ENCODE data around the gene METRNL.
A peak's percentile ranks its signal among the peaks of the same experiment; 100 is the strongest.
"Not testable (repeated sequence)": the region's sequence is repeated elsewhere in the genome, so short reads cannot be mapped to it uniquely, and the experiment has no call there.

The METRNL gene, protein sequence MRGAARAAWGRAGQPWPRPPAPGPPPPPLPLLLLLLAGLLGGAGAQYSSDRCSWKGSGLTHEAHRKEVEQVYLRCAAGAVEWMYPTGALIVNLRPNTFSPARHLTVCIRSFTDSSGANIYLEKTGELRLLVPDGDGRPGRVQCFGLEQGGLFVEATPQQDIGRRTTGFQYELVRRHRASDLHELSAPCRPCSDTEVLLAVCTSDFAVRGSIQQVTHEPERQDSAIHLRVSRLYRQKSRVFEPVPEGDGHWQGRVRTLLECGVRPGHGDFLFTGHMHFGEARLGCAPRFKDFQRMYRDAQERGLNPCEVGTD

DNA sequence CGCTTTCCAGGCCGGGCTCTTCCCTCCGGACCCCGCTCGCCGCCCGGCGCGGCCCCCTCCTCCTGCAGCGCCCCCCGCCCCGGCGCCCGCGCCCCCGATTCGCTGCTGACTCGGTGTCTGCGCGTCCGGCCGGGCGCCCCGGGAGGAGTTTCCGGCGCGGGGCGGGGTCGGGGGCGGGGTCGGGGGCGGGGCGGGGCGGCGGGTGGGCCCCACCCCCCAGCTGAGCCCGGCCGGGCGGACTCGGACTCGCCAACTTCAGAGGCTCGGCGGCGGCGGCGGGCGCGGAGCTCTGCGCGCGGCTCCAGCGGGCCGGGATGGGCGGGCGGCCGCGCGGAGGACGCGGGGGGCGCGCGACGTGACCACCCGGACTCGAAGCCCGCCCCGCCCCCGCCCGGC, at the start of gene METRNL:
METRNL (plus strand) TSS at position 258 of the 396 bp plus-strand sequence. CDS start 207 bp downstream, outside the sequence.
- peak; percentile 32 for DNase-seq

DNA sequence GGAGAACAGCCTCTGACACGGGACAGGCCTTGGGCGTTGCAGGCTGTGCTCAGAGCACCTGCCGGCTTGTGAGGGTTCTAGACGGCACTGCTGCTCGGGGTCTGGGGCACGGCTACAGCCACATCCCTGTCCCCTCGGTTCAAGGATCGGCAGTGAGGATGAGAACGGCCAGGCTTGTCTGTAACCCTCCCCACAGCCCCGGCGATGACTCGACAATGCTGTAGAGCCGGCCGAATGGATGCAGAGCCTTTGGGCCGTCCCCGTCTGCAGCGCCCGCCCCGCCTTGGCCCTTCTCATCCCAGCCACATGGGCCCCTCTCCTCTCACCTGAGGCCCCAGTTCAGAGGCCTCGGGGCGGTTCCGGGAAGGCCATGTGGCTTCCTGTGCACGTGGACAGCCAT, 49.0 kb upstream of the METRNL start:
- no peak for DNase-seq

DNA sequence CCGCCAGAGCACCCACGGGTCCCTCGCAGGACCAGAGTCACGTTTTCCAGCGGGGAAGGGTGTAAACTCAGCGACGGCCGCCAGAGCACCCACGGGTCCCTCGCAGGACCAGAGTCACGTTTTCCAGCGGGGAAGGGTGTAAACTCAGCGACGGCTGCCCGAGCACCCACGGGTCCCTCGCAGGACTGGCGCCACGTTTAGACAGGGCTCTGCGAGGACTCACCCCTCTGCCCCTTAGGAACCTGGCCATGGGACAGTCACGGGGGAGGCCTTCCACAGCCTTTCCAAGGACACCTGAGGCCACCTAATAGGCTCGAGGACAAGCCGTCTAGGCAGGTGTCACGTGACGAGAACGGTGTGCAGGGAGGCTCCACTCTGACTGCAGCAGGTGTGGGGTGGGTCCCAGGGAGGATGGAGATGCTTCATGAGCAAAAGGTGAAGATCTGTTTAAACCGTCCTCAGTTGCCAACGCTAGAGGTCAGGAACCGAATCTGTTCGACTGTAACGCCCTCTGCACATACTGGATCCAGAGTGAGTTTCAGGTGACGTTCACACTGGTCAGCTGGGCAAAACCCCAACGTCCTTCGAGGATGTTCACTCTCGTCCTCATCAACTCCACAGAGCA, 48.0 kb upstream of the METRNL start:
- DNase-seq: no peak

DNA sequence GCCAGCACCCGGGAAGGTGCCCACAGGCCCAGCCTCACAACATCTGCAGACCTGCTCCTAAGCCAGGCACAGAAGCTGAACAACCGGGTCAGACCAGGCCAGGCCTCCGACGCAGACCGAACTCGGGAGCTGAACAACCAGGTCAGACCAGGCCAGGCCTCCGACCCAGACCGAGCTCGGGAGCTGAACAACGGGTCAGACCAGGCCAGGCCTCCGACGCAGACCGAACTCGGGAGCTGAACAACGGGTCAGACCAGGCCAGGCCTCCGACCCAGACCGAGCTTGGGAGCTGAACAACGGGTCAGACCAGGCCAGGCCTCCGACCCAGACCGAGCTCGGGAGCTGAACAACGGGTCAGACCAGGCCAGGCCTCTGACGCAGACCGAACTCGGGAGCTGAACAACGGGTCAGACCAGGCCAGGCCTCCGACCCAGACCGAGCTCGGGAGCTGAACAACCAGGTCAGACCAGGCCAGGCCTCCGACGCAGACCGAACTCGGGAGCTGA, 47.4 kb upstream of the METRNL start:
- DNase-seq: not testable (repeated sequence)

DNA sequence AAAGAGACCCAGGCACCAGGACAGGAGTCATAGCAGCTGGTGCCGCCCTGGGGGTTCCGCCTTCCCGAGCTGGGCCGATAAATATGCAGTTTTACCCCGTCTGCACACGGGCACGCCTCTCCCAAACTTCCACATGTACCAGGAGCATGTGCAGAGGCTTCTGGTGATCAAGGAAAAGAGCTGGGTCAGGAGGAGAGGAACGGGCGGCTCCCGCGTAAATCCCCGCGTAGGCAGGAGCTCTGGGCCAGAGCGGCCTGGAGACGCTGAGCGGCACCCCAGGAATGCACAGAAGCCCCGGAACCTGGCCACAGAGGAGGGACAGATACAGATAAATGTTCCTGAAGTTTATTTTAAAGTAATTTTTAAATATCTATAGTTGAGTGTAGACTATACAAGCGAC, 46.6 kb upstream of the METRNL start:
- no peak for DNase-seq

DNA sequence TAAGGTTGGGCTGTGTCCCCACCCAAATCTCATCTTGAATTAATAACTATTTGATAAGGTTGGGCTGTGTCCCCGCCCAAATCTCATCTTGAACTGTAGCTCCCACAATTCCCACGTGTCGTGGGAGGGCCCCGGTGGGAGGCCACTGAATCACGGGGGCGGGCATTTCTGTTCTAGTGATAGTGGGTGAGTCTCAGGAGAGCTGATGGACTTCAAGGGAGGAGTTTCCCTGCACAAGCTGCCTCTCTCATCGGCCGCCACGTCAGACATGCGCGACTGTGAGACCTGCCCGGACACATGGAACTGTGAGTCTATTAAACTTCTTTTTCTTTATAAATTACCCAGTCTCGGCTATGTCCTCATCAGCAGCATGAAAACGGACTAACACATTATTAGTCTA, 44.9 kb upstream of the METRNL start:
- no peak for DNase-seq

DNA sequence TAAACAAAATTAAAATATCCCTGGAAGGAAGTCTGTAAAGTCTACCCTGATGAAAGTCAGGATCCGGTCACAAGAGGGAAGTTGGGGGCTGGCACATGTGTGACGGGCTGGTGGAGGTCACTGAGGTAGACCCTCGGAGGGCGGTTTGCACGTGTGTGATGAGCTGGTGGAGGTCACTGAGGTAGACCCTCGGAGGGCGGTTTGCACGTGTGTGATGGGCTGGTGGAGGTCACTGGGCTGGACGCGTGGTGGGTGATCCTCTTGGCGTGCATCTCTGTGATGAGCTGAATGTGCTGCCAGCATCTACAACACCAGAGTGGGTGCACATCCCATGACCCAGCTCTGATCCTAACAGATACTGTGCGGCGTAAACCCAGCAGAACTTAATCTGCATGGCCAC, 43.7 kb upstream of the METRNL start:
- DNase-seq: no peak

DNA sequence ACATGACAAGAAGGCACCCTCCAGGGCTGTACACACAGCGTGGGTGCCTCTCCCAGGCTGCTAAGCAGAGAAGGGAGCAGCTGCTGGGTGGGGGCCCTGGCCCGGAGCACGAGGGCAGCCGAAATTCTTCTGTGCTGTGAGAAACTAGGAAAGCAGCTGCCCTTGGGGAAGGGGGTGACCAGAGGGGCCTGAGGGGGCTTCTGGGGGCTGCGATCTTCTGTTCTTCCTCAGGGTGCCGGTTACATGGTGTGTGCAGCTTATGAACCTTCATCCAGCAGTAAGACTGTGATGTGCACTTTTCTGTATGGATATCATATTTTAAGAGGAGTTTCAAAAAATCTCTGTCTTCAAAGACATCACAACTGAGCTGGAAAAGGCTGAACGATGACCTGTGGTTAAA, 43.2 kb upstream of the METRNL start:
- DNase-seq: no peak

DNA sequence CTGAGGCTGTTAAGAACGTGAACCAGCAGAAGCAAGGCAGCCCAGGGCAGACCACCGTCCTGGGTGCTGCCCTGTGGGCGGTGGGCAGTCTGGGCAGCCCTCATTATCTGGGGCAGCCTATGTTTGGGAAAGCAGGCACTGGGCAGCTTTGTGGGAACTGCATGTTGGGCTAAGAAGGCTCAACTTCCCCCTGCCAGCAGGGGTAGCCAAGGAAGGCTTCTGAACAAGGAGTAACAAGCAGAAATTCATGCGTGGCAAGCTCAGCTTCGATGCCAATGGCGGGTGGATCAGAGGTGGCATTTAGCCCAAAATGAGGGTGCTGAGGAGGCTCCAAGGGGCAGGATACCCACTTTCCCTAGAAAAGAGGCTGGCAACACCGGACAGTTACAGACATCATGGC, 42.7 kb upstream of the METRNL start:
- DNase-seq: no peak

DNA sequence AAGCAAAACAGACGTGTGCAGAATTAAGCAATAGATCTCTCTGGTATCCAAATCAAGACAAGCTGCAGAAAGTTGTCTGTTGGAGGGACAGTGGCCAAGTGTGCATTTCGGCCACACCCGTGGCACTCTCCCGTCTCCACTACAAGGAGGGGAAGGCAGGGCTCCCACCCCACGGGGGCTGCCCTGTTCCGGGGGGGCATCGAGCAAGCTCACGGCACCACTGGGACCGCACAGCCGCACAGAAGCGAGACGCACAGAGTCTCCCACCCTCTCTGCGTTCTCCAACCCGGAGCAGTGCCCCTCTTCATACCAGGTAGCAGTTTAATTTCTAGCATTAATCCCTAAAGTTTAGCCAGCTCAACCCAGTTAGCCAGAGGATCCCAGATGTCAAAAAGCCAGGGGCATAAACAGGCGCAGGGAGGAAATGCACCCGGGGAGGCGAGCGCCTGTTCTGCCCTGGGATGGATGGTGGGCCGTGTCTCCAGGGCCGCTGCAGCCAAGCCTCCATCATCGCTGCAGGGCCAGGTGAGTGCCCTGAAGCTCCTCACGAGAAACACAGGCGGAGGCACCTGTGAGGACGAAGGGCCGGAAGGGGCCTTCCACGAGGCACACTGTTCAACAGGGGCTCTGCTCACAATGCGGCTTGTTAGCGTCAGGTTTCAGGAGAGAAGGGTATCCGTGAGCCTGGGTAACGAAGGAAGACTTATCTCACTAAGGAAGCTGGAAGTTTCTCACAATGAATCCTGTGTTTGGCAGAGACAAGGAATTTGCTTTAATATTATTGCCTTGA, 42.1 kb upstream of the METRNL start:
- no peak for DNase-seq

DNA sequence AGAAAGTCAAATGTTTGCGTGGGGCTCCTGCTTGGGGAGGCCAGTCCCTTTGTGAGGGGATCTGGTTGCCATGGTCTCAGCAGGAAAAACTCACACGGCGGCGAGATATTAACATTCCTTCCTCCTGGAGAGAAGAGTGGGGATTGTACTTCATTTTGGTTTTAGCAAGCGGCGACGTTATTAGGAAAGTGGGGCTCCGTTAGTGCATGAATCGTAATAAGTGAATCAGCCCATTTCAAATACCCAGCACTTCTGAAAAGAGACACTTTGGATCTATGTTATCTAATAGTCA, 41.6 kb upstream of the METRNL start:
- DNase-seq: no peak

DNA sequence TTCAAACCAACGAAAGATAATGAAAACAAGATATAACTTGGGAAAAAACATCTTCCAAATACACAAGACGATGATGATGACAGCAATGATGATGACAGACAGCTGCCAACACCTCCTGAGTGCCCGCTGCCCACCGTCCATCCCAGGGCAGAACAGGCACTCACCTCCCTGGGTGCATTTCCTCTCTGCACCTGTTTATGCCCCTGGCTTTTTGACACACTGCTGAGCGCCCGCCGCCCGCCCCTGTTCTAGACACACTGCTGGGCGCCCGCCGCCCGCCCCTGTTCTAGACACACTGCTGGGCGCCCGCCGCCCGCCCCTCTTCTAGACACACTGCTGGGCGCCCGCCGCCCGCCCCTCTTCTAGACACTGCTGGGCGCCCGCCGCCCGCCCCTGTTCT, 40.4 kb upstream of the METRNL start:
- not testable (repeated sequence) for DNase-seq

DNA sequence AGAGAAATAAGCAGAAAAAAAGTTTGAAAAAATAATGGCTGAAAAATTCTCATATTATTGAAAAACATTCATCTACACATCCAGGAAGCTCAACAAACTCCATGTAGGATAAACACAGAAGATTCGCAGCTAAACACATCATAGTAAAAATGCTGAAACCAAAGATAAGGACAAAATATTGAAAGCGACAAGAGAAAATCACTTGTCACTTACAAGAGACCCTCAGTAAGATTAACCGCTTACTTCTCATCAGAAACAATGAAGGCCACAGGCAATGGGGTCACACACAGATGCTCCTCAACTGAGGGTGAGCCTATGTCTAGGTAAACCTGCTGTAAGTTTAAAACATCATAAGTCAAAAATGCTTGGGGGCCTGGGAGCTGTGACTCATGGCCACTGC, 38.1 kb upstream of the METRNL start:
- no peak for DNase-seq

DNA sequence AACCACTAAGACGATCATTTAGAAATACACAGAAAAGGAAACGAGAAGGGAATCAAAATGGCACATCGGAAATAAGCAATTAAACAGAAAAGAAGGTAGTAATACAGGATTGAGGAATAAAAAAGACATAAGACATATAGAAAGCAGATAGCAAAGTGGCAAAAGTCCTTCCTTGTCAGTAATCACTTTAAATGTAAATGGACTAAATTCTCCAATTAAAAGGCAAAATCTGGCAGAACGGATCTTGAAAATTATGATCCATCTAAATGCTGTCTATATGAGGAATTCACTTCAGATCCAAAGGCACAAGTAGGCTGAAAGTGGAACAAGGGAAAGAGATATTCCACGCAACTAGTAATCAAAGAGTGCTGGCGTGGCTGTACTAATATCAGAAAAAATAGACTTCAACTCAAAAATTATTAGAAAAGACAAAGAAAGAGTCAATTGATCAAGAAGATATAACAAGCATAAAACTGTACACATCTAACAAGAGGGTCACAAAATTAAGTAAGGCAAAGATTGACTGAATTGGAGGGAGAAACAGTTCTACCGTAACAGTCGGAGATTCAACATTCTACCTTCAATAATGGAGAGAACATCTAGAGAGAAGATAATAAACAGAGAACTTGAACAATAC, 36.8 kb upstream of the METRNL start:
- DNase-seq: no peak

DNA sequence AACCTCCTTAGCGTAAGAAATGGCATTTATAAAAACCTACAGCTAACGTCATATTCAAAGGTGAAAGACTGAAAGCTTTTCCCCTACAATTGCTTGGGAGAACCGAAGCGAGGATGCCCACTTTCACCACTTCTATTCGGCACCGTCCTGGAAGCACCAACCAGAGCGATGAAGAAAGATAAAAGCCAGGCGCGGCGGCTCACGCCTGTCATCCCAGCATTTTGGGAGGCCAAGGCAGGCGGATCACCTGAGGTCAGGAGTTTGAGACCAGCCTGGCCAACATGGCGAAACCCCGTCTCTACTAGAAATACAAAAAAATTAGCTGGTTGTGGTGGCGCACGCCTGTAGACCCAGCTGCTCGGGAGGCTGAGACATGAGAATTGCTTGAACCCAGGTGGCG, 34.9 kb upstream of the METRNL start:
- not testable (repeated sequence) for DNase-seq

DNA sequence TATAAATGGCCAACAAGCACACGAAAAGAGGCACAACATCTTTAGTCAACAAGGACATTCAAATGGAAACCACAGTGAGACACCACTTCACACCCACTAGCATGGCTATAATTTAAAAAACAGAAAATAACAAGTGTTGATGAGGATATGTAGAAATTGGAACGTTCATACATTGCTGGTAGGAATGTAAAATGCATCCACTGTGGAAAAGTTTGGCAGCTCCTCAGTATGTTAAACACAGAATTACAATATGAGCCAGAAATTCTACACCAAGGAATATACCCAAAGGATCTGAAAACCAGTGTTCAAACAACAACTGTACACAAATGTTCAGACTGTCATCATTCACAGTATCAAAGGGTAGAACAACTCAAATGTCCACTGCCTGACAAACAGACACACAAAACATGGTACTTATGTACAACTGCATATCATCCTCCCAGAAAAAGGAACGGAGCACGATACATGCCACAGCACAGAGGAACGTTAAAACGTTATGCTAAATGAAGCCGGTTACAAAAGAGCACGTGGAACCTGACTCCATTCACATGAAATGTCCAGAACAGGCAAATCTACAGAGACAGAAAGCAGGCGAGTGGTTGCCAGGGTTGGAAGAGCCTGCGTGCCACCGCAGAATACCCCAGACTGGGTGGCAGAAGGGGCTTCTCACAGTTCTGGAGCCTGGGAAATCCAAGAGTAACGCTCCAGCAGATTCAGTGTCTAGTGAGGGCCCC, 32.8 kb upstream of the METRNL start:
- DNase-seq: no peak

DNA sequence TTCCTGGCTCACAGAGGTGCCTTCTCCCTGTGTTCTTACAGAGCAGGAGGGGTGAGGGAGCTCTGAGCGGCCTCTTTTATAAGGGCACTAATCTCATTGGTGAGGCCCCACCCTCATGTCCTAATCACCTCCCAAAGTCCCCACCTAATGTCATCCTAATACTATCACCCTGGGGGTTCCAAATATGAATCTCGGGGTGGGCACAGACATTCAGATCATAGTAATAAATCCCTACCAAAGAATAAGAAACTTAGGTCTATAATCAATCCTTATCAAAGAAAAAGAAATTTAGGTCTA, 32.3 kb upstream of the METRNL start:
- no peak for DNase-seq

DNA sequence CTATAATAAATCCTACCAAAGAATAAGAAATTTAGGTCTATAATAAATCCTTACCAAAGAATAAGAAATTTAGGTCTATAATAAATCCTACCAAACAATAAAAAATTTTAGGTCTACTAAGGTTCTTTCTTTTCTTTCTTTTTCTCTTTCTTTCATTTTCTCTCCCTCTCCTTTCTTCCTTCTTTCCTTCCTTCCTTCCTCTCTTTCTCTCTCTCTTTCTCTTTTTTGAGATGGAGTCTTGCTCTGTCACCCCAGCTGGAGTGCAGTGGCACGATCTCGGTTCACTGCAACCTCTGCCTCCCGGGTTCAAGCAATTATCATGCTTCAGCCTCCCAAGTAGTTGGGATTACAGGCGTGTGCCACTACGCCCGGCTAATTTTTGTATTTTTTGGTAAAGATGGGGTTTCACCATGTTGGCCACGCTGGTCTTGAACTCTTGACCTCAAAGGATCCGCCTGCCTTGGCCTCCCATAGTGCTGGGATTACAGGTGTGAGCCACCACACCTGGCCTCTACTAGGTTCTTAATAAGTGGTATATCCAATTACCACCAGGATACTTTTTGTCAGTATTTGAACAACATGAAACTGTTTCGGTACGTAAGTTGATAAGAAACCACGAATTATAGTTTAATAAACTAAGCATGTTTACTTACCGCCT, 31.5 kb upstream of the METRNL start:
- not testable (repeated sequence) for DNase-seq

DNA sequence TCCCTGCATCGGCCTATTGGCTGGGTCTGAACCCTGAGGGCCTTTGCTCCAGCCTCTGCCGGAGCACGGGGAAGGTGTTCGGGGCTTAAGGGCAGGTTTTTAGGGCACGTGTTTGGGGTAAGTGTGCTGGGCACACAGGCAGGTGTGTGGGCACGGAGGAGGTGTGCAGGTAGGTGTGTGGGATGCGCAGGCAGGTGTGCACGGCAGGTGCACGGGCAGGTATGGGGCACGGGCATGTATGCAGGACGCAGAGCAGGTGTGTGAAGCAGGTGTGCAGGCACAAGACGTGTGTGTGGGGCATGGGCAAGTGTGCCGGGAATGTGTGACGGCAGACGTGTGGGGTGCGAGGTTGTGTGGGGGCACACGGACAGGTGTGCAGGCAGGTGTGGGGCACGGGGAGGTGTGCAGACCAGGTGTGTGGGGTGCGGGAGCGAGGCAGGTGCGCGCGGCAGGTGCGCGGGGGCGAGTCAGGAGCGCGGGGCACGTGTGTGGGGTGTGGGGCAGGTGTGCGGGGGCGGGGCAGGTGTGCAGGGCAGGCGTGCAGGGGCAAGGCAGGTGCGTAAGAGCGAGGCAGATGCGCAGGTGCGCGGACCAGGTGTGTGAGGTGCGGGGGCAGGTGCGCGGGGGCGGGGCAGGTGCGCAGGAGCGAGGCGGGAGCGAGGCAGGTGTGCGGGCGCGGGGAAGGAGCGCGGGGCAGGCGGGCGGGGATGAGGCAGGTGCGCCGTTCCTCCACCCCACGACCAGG, 28.6 kb upstream of the METRNL start:
- no peak for DNase-seq

DNA sequence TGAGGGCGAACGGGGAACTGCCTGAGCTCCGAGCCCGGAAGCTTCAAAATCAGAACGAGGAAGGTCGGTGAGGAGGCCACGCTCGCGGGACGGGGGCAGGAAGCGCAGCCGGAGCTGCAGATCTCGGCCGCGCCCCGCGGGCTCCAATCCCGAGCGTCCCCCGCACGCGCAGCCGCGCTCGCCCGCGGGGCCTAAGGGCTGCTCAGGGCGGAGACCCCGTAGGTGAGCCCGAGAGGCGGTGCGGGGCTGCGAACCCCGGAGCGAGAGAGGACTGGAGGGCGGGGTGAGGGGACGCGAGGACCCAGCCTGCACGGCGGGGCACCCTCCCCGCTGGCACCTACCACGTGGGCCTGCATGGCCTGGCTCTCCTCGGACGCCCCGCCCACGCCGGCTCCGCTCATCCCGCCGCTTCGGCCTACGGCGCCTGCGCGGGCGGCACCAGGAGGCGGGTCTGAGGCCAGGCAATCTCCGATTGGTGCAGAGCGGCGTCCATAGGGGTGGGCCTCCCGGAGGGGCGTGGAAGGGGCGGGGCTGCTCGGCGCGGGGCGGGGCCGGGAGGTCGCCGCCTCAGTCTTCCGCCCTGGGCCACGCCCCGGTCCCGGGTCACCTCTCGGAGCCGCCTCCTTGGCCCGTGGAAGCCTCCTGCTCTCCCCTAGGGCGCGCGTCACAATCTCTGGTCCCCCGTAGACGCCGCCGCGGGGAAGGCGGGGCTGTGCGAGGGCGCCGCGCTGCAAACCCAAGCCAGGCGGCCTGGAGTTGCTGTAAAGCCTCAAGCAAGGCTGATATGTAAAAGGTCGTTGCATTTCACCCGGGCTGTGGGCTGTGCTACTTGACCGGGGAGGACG, 27.8 kb upstream of the METRNL start:
- DNase-seq: peak; percentile 97

DNA sequence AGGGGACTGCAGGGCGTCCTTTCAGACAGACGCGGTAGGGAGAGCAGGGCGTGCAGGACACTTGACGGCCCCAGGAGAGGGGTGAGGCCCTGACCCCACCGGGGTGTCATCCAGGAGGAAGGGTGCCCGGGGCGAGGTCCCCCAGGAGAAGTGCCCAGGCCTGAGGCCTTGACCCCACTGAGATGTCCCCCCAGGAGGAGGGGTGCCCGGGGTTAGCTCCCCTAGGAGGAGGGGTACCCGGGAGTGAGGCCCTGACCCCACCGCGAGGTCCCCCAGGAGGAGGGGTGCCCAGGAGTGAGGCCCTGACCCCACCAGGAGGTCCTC, 27.2 kb upstream of the METRNL start:
- no peak for DNase-seq

Measured in activated CD4-positive, alpha-beta T cell treated with anti-CD3 and anti-CD28 coated beads for 1 hour (primary cell).